Fibroblast of lung (primary cell): ENCODE measurements around the gene TGDS. TPM values are rescaled to one million over a fixed set of nuclear protein-coding genes. Genes with fewer than 3 reads are reported as not detected.
A peak's percentile ranks its signal among the peaks of the same experiment; 100 is the strongest.

ENCODE experiments used
- DNase-seq, 2 donors: peaks; one replicate each; pipeline versions ENCODE4 v3.0.0 to v3.0.0-alpha.2; 2010; ENCODE audit warnings: low read depth in 2 of 2
- H2AFZ ChIP-seq: 2 replicates; pipeline ENCODE4 v1.5.1; 2012; ENCODE audit warnings: low read length, control low read depth, inconsistent platforms
- H3K27ac ChIP-seq: 2 replicates; pipeline ENCODE4 v1.5.1; 2011; ENCODE audit warnings: low read length, control low read depth; ENCODE audit not compliant: insufficient read depth
- H3K27me3 ChIP-seq: 2 replicates; pipeline ENCODE4 v1.5.1; 2011; ENCODE audit warnings: mild to moderate bottlenecking, low read length; ENCODE audit not compliant: control insufficient read depth, insufficient read depth
- H3K36me3 ChIP-seq: 2 replicates; pipeline ENCODE4 v1.5.1; 2011; ENCODE audit warnings: low read length; ENCODE audit not compliant: control insufficient read depth, insufficient read depth
- H3K4me1 ChIP-seq: 2 replicates; pipeline ENCODE4 v1.5.1; 2011; ENCODE audit warnings: low read length; ENCODE audit not compliant: control insufficient read depth, insufficient read depth; ENCODE audit errors: extremely low read depth
- H3K4me2 ChIP-seq: 2 replicates; pipeline ENCODE4 v1.5.1; 2011; ENCODE audit warnings: low read length, control low read depth; ENCODE audit not compliant: insufficient read depth; ENCODE audit errors: extremely low read depth
- H3K4me3 ChIP-seq, 4 experiments: fragments of 200-600 bp in 1 of 4; sonication (generic) in 1 of 4; replicated peaks in 1 of 4; 2 replicates each; pipeline ENCODE4 v1.5.1; 2011 to 2016; ENCODE audit warnings: low read length in 4 of 4, low read depth in 3 of 4, mild to moderate bottlenecking in 3 of 4, control low read depth in 2 of 4, inconsistent platforms in 1 of 4, mixed read lengths in 1 of 4; ENCODE audit not compliant: insufficient read depth in 1 of 4; ENCODE audit errors: control extremely low read depth in 1 of 4
- H3K79me2 ChIP-seq: 2 replicates; pipeline ENCODE4 v1.5.1; 2012; ENCODE audit warnings: mild to moderate bottlenecking, low read length, inconsistent platforms; ENCODE audit not compliant: control insufficient read depth, insufficient read depth
- H3K9ac ChIP-seq: 2 replicates; pipeline ENCODE4 v1.5.1; 2011; ENCODE audit warnings: mild to moderate bottlenecking, low read length, control low read depth; ENCODE audit not compliant: insufficient read depth
- H3K9me3 ChIP-seq: 2 replicates; pipeline ENCODE4 v1.5.1; 2012; ENCODE audit warnings: low read depth, low read length; ENCODE audit not compliant: control insufficient read depth, insufficient read depth
- H4K20me1 ChIP-seq: 2 replicates; pipeline ENCODE4 v1.5.1; 2011; ENCODE audit warnings: low read length; ENCODE audit not compliant: control insufficient read depth, insufficient read depth; ENCODE audit errors: extremely low read depth
- CTCF ChIP-seq, 2 donors: IDR thresholded peaks in 1 of 2; conservative IDR thresholded peaks in 1 of 2; 1 replicate in 1 of 2; 2 replicates in 1 of 2; pipeline ENCODE4 v1.5.1; 2011 to 2012; ENCODE audit warnings: low read length in 2 of 2, control low read depth in 1 of 2, inconsistent platforms in 1 of 2, low read depth in 1 of 2, mild to moderate bottlenecking in 1 of 2
- EZH2 ChIP-seq: IDR thresholded peaks from 2 replicates; pipeline ENCODE4 v1.5.1; 2012; ENCODE audit warnings: low read length, control low read depth, mild to moderate bottlenecking; ENCODE audit errors: missing control alignments
- polyA plus RNA-seq, 2 donors: library from polyadenylated mRNA; depleted of rRNA in 1 of 2; stranded (reverse) in 1 of 2; unstranded in 1 of 2; fragments of >200 nt; gene quantifications; 2 replicates each; pipeline ENCODE4 v1.2.1, GENCODE V29; 2011 to 2012; ENCODE audit warnings: missing spikeins in 1 of 2
- total RNA-seq: library from RNA; depleted of rRNA; stranded (reverse); fragments of >200 nt; gene quantifications from 2 replicates; pipeline ENCODE4 v1.2.1, GENCODE V29; 2014

TGDS gene
- total and polyA plus RNA-seq, 2 donors (not counting 1 experiment from before 2014, with no cell fraction given) = 13.4 to 15.2 TPM

GRCh38 chr13:94548382-94548781 is 47.6 kb downstream of the TGDS start:
- TF ChIP-seq CTCF (conservative IDR thresholded peaks at IDR 0.05 in 1 of 2, IDR thresholded peaks at IDR 0.05 in 1 of 2; ENCODE audit: low read depth in 1 of 2, low read length in 2 of 2) = no peak
- no peak for TF ChIP-seq EZH2
- Histone ChIP-seq H3K9me3 (no peaks in the 10 kb centered on the region), H2AFZ (peak overlapping the region; percentile 95), H4K20me1 (no peaks in the 10 kb centered on the region), H3K27me3 (no peaks in the 10 kb centered on the region), H3K4me2 (peak overlapping the region; percentile 92), H3K36me3 (no peaks in the 10 kb centered on the region), H3K9ac (peak overlapping the region; percentile 62), H3K79me2 (no peaks in the 10 kb centered on the region), H3K4me3 (peak overlapping the region; percentile 49 to 88 (median 80)), H3K27ac (peak overlapping the region; percentile 75), H3K4me1 (no peaks in the 10 kb centered on the region)
- no peak for DNase-seq

- Histone ChIP-seq H3K79me2 (no peaks in the 10 kb centered on the region), H3K4me2 (no peak overlapping the region), H3K36me3 (no peaks in the 10 kb centered on the region), H3K4me1 (no peaks in the 10 kb centered on the region), H3K4me3 (no peak overlapping the region), H2AFZ (no peak overlapping the region), H3K27ac (no peak overlapping the region), H3K9me3 (no peaks in the 10 kb centered on the region), H3K27me3 (no peaks in the 10 kb centered on the region), H4K20me1 (no peaks in the 10 kb centered on the region), H3K9ac (no peak overlapping the region)
- DNase-seq = no peak
- TF ChIP-seq CTCF (conservative IDR thresholded peaks at IDR 0.05 in 1 of 2, IDR thresholded peaks at IDR 0.05 in 1 of 2; ENCODE audit: low read depth in 1 of 2, low read length in 2 of 2) = no peak
- TF ChIP-seq EZH2 = no peak
These were observed 49.7 kb downstream of the TGDS start for GRCh38 chr13:94546061-94546839.

- Histone ChIP-seq H3K9ac (no peak overlapping the region), H3K4me2 (no peak overlapping the region), H3K4me3 (no peak overlapping the region), H3K79me2 (no peaks in the 10 kb centered on the region), H3K9me3 (no peaks in the 10 kb centered on the region), H3K27ac (no peak overlapping the region), H2AFZ (no peak overlapping the region), H3K36me3 (no peaks in the 10 kb centered on the region), H3K4me1 (no peaks in the 10 kb centered on the region), H3K27me3 (no peaks in the 10 kb centered on the region), H4K20me1 (no peaks in the 10 kb centered on the region)
- DNase-seq = no peak
- TF ChIP-seq CTCF (conservative IDR thresholded peaks at IDR 0.05 in 1 of 2, IDR thresholded peaks at IDR 0.05 in 1 of 2; ENCODE audit: low read depth in 1 of 2, low read length in 2 of 2) (no peak), EZH2 (no peak)
These were observed 51.0 kb downstream of the TGDS start for GRCh38 chr13:94544922-94545321.
